HG02759 (cell line): ENCODE results near the gene ANKRD11.

ENCODE experiments used
- ATAC-seq: cut with Tn5 transposase; IDR thresholded peaks from one replicate; pipeline ENCODE4 v1.9.1; 2021; ENCODE audit warnings: mild to moderate bottlenecking, moderate library complexity; ENCODE audit not compliant: unreplicated experiment

The ANKRD11 gene

DNA sequence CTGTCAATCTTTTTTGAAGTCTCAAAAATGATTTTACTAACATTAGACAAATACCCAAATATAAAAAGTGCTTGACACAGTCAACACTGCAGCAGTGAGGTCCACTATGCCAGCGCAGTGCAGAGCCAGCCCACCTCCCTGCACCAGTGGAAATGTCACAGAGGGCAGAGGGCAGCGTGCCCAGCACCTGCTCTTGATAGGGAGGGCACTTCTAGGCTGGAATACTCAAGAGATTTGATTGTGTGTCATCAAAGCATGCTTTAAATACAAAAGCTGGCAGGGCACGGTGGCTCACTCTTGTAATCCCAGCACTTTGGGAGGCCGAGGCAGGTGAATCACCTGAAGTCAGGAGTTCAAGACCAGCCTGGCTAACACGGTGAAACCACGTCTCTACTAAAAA, 136.0 kb downstream of the ANKRD11 start:
- ATAC-seq, result no peak

DNA sequence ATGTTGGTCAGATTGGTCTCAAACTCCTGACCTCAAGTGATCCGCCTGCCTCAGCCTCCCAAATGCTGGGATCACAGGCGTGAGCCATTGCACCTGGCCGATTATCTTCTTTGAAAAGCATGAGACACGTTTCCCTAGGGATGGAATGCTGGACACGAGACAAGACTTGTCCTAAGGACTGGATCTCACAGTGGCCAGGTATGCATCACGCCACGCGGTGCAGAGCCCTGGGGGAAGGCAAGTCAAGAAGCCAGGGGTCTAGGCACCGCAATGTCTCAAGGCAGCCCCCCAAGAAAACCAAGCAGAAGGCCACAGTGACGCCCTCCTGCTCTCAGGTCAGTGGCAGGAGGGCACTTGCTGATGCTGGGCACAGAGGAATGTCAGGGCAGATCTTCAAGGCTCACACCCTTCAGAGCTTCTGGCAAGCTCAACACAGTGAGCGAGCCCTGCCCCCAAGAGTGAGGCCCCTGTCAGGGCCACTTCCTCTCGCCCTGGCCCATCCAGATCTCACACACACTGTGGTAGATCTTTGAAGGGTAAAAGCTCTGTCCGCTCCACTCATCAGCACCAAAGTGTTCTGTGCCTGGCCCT, 138.2 kb downstream of the ANKRD11 start:
- no peak for ATAC-seq

DNA sequence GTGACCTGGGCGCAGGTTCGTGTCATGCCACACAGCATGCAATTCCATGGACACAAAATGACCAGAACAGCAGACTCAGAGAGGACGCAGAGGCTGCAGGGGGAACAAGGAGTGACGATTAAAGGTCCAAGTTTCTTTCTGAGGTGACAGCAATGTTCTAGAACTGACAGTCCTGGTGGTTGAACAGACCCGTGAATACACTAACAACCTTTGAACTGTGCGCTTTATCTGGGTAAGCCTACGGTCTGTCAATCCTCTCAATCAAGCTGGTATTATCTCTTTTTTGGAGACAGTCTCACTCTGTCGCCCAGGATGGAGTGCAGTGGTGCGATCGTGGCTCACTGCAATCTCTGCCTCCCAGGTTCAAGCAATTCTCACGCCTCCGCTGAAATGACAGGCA, 138.7 kb downstream of the ANKRD11 start:
- no peak for ATAC-seq

DNA sequence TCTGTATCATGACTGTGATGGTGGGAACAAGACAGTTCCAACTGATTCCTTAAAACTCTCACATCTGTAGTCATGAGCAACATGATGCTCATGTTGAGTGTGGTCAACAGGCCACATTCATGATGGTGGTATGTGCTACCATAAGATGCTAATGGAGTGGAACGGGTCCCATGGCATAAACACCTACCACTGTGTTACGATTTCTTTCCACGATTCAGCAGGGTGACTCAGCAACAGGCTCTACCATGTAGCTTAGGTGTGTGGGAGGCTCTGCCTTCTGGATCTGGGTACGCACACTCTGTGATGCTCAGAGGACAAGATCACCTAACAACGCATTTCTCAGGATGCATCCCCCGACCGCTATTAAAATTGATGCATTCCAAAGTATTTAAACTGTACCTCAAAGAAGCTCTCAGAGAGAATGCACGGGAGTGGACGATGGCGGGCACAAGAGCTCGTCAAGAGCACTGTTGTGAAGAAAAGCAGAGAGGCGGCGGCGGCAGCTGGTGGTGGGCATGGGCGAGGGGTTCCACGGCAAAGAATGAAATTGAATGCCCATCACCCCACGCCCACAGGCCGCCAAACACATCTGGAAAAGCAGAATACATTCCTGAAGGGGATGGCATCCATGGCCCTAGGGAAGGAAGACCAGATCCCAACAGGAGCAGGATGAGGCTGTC, 139.5 kb downstream of the ANKRD11 start:
- no peak for ATAC-seq

DNA sequence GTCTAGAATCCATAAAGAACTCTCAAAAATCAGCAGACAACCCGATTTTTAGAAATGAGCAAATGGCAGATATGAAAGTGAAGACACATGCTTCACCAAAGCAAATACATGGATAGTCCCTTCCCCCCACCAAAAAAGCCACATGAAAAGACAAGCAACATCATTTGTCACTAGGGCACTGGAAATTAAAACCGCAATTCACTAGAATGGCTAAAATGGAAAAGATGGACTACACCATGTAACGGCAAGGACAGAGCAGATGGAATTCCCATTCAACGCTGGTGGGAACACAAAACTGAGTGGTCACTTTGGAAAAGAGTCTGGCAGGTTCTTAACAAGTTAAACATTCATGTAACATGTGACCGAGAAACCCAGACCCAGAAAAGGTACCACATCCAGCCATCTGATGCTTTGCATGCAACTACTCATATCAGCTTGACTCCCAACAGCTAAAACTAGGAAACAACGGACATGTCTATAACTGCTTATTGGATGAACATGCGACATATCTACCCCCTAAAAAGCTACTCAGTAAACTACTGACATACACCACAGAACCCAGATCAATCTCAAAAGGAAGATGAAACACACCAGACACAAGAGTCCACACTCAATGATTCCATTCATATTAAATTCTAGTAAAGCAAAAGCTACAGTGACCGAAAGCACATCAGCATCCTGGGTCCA, 140.3 kb downstream of the ANKRD11 start:
- no peak for ATAC-seq

DNA sequence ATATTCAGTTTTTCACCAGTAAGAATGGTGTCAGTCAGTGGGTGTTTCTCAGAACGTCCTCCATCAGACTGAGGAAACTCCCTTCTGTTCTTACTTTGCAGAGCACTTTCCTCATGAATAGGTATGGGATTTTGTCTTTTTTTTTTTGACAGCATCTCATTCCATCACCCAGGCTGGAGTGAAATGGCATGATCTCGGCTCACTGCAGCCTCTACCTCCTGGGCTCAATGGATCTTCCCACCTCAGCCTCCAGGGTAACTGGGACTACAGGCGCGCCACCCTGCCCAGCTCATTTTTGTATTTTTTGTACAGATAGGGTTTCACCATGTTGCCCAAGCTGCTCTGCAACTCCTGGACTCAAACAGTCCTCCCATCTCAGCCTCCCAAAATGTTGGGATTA, 142.6 kb downstream of the ANKRD11 start:
- ATAC-seq, result no peak

DNA sequence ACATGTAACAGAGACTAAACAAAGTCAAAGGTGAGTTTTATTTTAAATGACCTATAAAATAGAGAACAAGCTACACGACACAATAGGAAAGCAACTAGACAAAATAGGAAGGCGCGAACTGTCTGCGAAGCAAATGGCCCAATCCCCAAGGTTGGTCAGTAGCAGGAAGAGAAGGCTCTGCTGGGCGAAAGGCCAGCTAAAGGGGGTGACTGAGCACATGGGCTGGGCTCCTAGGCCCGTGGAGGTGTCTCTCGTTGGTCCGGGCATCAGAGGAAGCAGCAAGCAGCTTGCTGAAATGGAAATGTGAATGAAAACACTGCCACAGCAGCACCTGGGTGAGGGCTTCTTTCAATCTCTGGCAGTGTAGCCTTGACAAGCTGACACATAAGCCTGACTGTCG, 143.5 kb downstream of the ANKRD11 start:
- ATAC-seq, result no peak

DNA sequence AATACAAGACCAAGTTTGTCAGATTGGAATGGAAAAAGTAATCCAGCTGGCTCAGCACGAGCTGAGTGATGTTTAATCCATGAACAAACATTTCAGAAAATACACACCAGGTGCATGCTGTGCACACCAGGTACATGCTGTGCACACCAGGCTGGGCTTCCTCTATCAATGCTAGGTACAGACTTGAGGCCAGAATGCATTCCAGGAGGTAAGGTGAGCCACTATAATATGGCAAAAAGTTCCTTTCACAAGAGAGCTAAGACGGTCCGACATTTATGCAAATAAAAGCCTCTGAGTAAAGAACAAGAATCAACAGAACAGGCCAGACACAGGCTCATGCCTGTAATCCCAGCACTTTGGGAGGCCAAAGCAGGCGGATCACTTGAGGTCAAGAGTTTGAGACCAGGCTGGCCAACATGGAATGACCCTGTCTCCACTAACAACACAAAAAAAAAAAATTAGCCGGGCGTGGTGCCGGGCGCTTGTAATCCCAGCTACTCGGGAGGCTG, 144.7 kb downstream of the ANKRD11 start:
- ATAC-seq, result no peak

DNA sequence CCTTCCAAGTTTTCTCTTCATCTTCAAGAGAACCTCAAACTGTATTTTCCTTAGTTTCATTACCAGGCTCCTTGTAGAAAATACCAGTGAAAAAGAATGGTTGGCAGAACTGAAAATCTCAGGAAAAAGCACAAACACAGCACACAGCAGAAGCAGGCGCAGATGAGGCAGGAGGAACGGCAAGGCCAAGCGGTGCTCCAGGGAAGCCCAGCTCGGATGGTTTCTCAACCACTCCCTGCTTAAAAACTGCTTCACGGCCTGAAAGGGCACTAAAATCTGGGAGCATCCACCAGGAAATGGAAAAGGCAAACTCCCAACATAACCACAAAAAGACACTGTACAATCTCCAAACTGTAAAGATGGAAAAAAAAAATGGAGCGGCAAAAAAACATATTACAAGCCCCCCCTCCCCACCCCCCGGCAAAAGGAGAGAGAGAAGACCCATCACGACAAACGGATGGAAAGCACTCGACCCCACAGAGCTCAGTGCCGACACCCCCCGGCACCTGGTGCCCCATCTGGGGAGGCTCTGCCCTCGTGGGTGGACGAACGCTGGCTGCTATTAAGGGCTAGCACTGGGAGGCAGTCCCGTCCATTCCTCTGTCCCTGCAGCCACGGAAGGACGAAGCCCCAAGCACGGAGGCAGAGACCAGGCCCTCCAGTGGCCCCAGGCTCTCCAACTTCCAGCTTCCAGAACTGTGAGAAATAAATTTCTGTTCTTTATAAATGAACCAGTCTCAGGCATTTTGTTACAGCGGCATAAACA, 145.3 kb downstream of the ANKRD11 start:
- no peak for ATAC-seq

DNA sequence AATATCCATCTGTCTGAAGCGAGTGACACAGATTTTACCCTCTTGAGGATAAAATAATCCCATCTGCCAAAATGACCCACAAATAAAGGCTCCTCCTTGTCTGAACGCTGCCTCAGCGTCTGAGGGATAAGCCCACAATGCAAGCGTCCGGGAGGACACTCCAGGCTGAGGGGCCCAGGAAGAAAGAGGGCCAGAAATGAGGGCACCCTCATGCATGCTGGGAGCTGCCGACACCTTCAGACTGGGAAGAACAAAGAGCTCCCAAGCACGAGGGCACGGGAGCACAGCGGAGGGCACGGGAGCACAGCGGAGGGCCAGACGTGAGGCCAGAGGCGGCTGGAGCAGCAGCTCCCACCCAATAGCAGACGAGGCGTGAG, 145.9 kb downstream of the ANKRD11 start:
- ATAC-seq, result no peak

DNA sequence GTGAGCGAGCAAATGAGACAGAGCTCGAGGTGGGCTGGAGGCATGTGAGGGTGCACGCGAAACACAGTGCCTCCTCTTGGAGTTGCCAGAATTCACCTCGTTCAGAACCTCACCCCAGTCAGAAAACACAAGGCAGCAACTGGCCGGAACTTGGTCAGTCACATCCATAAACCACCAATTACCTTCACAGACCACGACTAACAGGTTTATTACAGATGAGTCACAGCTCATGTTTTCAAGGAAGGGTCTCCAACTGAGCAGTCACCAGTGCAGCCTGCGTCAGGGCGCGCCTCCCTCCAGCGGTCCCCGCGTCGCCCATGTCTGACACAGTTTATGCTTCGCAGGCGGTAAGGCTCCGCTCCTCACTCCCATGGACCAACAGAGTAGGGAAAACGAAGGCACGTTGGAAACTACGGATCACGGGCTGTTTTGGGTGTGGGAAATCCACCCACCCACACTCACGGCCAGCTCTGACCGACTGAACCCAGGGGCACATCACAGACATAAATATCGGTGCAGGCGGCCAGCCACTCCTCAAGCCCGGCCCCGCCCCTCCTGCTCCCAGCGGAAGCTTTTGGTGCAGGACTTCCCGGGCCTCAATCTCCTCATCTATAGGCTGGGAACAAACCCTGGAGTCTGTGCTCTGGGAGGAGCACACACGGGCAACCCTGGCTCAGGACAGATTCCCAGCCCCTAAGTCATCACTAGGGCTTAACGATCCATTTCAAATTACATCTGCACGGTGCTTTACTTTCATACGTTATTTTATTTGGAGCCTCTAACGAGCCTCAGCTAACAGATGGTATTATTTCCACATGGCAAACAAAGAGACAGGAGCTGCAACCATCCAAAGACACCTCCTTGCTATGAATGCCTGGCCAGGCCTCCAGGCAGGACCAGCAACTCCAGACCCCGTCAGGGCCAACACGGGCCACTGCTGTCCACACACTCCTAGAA, 146.6 kb downstream of the ANKRD11 start:
- ATAC-seq, result no peak

DNA sequence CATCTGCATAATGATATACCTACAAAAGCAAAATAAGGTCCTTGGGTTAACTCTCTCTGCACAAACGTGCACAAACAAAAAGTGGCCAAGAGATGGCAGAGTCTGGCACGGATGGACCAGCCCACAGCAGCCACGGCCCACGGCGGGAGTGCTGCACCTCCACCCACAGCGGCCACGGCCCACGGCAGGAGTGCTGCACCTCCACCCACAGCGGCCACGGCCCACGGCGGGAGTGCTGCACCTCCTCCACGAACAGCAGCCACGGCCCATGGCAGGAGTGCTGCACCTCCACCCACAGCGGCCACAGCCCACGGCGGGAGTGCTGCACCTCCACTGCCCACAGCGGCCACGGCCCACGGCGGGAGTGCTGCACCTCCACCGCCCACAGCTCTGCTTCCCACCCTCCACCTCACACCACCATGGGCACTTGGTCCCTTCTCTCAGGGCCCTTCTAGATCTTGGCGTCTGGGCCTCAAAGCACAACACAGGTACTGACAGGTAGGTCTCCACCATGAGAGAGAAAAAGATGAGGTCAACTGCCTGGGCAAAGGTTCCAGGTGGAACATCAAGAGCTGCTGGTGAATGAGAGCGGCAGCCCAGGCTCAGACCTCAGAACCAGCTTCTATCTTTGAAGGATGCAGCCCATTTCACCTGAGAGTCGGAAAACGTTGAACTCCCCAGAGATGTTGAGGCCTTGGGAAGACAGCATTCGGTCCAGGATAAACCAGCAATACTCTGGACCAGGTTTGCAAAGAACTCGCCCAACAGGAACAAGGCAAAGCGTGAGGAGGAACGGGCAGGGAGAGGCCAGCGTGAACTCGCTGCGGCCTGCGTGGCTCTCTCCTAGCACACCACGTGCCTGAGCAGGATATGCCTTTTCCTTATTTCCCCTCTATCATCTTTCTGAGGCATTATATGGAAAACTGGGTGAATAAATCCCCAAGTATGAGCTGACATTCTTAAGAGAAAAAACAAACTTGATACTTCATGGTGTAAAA, 148.4 kb downstream of the ANKRD11 start:
- no peak for ATAC-seq

DNA sequence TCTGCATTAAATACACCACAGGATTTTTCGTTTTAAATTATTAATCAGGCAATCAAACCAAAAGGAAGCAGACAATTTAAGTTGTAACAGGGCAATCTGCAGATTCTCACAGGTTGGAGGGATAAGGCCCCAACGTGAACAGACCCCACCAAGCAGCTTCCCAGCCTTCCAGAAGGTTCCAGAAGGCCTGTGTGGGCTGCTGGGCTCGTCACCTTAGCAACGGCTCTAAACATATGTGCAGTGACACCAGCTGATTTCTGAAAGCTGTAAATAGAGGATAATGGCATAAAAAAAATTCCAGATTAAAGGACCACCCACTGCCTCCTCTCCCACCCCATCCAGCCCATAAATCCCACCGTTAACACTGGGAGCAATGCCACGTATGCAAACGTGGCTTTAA, 149.1 kb downstream of the ANKRD11 start:
- ATAC-seq, result no peak

DNA sequence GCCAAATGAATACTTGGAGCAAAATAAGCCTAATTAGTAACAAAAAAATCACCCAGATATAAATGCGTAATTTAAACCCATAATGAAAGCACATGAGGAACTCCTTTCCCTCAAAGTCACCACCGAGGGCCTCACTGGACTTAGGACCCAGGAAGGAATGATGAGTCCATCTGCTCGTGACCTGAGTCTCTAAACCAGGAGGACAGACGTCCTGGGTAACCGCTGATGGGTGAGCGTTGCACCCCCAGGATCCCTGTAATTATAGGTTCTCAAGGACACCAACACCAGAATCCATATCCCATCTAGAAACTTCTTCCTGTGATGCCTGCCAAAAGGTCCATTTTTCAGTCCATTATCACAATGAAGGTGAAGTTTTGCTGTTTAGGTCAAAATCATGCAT, 151.5 kb downstream of the ANKRD11 start:
- no peak for ATAC-seq

DNA sequence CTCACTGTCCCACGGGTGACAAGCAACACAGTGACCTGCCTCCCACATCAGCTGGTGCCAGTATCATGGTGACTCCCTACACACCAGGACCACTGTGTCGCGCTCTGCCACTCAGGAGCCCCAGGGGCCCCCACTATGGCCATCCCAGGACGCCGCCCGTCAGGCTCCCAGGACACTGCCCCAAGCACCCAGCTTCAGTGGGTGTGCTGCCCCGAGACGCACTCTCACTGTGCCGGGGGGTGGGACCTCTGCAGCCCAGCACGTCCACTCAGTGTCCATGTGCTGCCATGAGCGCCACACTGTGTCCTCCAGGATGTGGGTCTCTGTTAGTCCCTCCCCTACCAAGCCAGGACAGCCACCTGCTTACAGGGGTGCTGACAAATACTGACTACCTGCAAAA, 152.4 kb downstream of the ANKRD11 start:
- ATAC-seq, result no peak

DNA sequence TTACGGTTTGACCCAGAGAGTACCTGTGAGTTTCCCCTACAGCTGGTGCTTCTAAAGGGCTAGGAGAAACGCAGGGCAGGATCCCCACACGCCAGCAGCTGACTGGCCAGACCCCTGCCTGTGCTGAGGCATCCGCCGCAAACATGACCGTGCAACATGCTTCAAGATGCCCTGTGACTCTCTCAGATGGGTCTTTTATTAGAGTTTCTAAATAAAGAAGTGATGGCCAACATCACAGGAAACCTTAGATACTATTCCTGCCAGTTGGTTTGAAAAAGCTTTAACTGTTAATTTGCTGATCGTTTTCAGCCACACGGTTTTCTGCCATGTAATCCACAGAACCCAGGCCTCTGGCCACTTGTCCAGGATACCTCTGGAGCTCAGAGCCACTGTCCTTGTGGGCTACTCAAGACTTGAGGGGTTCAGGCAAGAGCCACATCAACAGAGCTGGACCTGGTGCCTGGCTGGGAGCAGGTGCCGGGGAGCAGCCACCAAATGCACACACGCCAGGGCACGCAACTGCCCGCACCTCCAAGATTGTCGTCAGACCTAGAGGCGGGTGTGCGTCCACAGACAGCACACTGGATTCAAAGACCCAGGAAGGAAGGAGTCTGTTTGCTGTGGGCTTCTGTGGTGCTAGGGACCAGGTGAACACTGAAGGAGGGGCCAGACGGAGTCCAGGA, 154.4 kb downstream of the ANKRD11 start:
- no peak for ATAC-seq

DNA sequence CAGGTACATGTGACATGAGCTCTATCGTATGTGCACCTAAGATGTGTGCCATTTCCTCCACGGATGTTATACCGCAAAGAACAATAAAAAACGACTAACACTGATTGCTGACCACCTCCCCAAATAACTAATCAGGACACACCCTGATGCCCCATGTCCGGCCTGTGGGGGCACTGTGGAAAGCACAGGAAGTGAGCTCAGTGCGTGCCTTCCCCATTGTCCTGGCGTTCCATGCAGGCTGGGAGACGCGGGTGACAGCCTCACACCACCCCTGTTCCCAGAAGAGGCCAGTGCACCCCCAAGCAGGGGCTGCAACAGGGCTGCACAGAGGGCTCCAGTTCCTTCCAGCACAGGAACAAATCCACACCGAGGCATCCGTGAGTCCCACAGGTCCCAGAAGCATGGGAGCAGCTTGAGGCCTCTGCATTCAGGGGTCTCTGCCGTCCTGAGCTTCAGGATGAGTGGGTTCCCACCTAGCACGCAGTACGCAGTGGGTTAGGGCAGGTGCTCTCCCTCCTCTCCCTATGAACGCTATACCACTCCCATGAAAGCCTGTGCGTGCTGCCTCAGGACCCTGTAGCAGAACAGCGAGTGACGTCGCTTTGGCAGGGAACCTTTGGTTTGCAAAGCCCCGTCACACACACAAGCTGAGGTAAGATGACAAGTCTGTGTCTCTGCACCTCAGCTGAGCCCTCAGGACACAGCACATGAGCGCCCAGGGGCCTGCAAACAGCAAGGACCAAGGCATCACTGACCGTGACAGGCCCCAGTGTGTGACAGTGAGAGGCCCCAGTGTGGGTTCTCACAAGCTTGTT, 155.2 kb downstream of the ANKRD11 start:
- ATAC-seq, result no peak

DNA sequence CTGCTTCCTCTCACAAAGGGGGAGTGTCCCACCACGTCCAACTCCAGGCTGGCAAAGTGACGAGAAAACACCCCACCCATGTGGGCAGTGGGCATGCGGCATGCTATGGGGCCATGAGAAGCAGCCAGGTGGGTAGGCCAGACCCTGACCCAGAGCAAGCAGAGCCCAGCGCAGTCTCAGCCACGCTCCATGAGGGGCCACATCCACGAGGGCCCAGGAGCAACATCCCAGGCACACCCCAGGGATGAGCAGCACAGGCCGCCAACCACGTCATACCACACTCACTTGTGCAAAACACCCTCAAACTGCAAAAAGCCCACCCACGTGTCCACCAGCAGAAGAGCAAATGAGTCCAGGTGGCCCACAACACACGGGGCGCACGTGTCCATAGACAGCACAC, 155.9 kb downstream of the ANKRD11 start:
- no peak for ATAC-seq
